Mesodermal cell (in vitro differentiated cells): ENCODE results near the gene PPP2R2D.
"Not testable (repeated sequence)": the region's sequence is repeated elsewhere in the genome, so short reads cannot be mapped to it uniquely, and the experiment has no call there.

Source experiments
- H3K27ac ChIP-seq: 2 replicates; pipeline ENCODE4 v1.7.0; 2013; ENCODE audit warnings: mild to moderate bottlenecking, low read depth, low read length, moderate library complexity; ENCODE audit not compliant: severe bottlenecking
- H3K36me3 ChIP-seq: 2 replicates; pipeline ENCODE4 v1.7.1; 2013; ENCODE audit warnings: mild to moderate bottlenecking, low read length, moderate library complexity; ENCODE audit not compliant: control insufficient read depth, insufficient read depth
- H3K4me1 ChIP-seq: one replicate; pipeline ENCODE4 v1.7.1; 2013; ENCODE audit warnings: mild to moderate bottlenecking, low read length; ENCODE audit not compliant: insufficient read depth, control insufficient read depth, poor library complexity, severe bottlenecking
- H3K4me3 ChIP-seq: 2 replicates; pipeline ENCODE4 v1.7.0; 2013; ENCODE audit warnings: low read length, control low read depth, mild to moderate bottlenecking; ENCODE audit not compliant: insufficient read depth, poor library complexity, severe bottlenecking; ENCODE audit errors: extremely low read depth
- H3K9me3 ChIP-seq: 2 replicates; pipeline ENCODE4 v1.7.1; 2013; ENCODE audit warnings: mild to moderate bottlenecking, low read length, moderate library complexity; ENCODE audit not compliant: control insufficient read depth
- WGBS, 2 experiments: methylation state at CpG; one replicate each; pipeline ENCODE4 v1.1.5; 2013; ENCODE audit warnings: missing lambda C conversion rate in 2 of 2; ENCODE audit not compliant: insufficient coverage in 2 of 2; 5-methylcytosine and 5-hydroxymethylcytosine counted together

The PPP2R2D gene

DNA sequence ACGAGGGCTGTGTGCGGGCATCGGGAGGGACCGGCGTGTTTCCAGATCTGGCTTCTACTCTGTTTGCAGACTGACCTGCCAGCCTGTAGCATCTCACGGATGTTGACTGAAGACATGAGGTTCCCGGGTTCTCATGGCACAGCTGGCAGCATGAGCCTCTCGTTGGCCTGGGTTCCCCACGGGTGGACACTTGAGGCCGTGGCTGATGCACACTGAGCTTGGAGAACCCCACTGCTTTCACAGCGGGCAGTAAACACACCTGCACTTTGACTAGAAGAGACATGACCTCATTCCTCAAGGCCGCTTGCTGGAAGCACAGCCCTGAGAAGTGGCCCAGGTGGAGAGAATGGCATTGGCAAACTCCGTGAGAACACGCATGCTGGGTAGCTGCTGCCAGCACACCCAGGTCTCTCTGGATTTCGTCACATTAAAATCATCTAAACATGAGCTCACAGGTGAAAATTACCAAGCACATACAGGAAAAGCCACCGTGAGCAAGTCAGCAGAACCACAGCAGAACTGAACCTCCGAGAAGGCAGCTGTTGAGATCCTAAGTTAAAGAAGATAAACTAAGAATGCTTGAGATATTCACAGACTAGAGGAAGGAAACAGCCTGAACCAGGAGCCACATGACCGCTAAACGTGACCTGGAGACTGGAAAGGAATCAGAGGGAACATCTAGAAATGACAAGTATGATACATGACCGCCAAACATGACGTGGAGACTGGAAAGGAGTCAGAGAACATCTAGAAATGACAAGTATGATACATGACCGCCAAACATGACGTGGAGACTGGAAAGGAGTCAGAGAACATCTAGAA is 48.4 kb downstream of the PPP2R2D start:
- WGBS, 2 experiments: 97 to 98% methylated on average over 15 of the region's 23 CpGs
- peaks cover 83% of the 10 kb centered on the region for H3K36me3 ChIP-seq
- H3K4me3 ChIP-seq: no peak overlapping the region
- no peaks in the 10 kb centered on the region for H3K9me3 ChIP-seq
- H3K27ac ChIP-seq: no peak overlapping the region
- H3K4me1 ChIP-seq: peaks cover 38% of the 10 kb centered on the region

DNA sequence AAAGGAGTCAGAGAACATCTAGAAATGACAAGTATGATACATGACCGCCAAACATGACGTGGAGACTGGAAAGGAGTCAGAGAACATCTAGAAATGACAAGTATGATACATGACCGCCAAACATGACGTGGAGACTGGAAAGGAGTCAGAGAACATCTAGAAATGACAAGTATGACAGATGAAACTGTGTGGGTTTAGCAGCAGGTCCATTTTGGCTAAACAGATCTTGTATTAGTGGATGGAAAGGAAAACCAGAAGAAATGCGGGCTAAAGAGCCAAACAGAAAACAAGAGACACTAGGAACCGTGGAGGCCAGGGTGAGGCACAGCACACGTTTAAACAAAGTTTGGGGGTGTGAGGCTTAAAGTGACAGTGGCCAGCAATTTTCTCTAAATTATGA is 49.1 kb downstream of the PPP2R2D start:
- H3K36me3 ChIP-seq: peaks cover 83% of the 10 kb centered on the region
- 94 to 96% methylated on average over 3 to 5 of the region's 7 CpGs for WGBS, 2 experiments
- H3K4me1 ChIP-seq: peaks cover 38% of the 10 kb centered on the region
- not testable (repeated sequence) for H3K9me3 ChIP-seq, H3K27ac ChIP-seq, H3K4me3 ChIP-seq

DNA sequence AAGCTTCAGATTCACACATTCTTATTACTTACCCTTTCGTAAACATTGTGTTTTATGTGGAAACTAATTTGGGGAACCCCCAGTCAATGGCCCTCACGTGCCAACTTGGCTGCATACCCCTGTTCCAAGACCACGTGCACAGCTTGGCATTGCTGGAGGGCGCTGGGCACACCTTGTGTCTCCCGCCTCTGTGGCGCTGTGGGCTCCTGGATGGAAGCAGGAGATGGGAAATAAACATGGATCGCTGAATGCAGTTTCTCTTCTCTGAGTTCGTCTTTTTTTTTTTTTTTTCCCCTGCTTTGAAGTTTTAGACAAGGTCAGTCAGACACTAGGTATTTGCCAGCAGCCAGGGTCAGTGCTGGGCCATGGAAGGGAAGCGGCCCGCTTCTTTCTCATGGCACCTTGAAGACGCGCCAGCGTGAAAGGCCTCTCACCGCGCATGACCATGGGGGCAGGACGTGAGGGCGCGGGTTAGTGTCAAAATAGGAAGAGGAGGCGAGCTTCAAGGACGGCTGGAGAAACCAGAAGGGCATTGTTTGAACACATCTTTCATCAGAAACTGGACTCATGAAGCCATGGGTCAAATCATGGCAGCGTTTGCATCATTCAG is 53.7 kb downstream of the PPP2R2D start:
- 93 to 100% methylated on average over 18 to 20 of the region's 21 CpGs for WGBS, 2 experiments
- Histone ChIP-seq H3K27ac (no peak overlapping the region), H3K4me1 (peaks cover 3% of the 10 kb centered on the region), H3K4me3 (no peak overlapping the region), H3K9me3 (no peaks in the 10 kb centered on the region), H3K36me3 (peaks cover 66% of the 10 kb centered on the region)

DNA sequence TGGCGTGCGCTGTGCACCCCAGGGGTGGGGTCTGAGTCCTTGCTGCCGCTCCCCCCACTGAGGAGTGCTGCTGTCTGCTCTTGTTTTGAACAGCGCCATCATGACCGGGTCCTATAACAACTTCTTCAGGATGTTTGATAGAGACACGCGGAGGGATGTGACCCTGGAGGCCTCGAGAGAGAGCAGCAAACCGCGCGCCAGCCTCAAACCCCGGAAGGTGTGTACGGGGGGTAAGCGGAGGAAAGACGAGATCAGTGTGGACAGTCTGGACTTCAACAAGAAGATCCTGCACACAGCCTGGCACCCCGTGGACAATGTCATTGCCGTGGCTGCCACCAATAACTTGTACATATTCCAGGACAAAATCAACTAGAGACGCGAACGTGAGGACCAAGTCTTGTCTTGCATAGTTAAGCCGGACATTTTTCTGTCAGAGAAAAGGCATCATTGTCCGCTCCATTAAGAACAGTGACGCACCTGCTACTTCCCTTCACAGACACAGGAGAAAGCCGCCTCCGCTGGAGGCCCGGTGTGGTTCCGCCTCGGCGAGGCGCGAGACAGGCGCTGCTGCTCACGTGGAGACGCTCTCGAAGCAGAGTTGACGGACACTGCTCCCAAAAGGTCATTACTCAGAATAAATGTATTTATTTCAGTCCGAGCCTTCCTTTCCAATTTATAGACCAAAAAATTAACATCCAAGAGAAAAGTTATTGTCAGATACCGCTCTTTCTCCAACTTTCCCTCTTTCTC is 55.0 kb downstream of the PPP2R2D start:
- WGBS, 2 experiments: 95 to 98% methylated on average over 33 to 35 of the region's 38 CpGs
- no peaks in the 10 kb centered on the region for H3K9me3 ChIP-seq

DNA sequence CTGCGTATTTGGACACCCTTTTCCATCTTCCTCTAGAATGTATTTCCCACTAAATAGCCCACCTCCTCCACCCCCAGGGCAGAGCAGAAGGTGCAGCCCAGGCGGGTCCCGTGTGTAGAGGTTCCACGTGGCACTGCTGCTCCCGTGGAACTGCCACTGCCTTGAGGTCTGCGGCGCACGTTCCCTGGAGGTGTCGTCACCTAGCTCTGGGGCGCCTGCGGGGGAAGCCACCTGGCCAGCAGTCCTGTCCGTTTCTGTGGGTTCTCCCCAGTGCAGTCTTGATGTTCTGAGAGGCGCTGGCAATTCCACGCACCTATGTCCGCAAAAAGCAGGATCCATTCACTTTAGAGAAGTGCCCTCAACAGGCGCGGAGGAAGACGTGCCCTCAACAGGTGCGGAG is 59.0 kb downstream of the PPP2R2D start:
- peaks cover 52% of the 10 kb centered on the region for H3K36me3 ChIP-seq
- whole genome bisulfite sequencing, 2 experiments: 96 to 98% methylated on average over 16 to 18 of the region's 19 CpGs
- no peak overlapping the region for H3K27ac ChIP-seq

More for the DNA sequence above, 55.0 kb downstream of the PPP2R2D start:
- Histone ChIP-seq H3K4me1 (no peaks in the 10 kb centered on the region), H3K27ac (no peak overlapping the region), H3K4me3 (no peak overlapping the region), H3K36me3 (peaks cover 63% of the 10 kb centered on the region)

DNA sequence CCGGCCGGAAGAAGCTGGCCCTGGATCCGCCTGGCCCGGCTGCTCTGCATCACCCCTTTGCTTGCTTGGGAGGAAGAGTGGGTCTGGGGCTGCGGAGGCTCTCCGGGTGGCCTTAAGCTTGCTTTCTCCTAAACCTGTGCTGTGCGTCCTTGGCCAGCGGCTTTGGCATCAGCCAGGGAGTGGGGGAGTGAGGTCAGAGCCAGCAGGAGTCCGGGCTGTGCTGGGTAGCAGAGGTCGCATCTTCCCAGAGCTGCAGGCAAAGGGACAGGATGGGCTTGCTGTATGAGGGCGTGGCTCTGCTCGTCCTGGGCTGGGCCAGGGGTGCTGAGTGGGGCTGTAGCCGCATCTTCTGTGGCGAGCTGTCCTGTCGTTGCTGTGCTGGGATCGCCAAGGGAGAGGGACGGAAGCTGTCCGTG is 59.8 kb downstream of the PPP2R2D start:
- 93 to 96% methylated on average over 17 of the region's 18 CpGs for WGBS, 2 experiments
- H3K36me3 ChIP-seq: peaks cover 44% of the 10 kb centered on the region

More for the DNA sequence above, 59.0 kb downstream of the PPP2R2D start:
- Histone ChIP-seq H3K4me1 (no peaks in the 10 kb centered on the region), H3K4me3 (no peak overlapping the region), H3K9me3 (no peaks in the 10 kb centered on the region)

DNA sequence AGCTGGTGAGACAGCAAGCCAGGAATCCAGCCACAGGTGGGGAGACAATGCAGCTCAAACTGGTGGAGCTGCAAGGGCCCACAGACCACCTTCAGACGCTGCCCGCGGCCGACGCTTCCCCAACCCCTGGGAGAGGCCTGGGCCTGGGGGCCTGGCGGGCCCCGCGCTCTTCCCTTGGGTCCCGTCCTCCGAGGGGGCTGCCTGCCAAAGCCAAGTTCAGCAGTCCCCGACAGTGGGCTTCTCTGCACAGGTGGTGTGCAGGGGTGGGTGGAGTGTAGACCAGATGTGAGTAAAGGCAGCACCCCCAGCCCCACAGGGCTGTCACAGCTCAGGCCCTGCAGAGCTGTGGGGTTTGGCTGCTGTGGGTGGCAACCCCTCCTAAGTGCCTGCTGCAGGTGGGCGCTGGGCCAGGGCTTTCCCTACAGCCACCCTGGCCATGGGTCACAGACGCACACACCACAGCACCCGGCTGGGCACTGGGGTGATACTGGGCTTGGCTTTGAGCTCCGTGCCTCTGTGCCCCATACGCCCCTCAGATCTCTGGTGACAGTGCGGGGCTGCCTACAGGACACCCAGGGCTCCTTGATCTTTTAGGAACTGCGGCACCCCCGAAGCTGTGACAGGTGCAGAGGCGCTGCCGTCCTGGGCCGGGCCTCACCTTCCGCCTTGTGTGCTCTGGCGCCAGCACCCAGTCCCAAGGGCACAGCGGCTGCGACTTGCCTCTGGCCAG is 60.4 kb downstream of the PPP2R2D start:
- WGBS, 2 experiments: 95 to 96% methylated on average over 20 to 24 of the region's 26 CpGs
- no peak overlapping the region for H3K27ac ChIP-seq

More for the DNA sequence above, 59.8 kb downstream of the PPP2R2D start:
- Histone ChIP-seq H3K4me1 (no peaks in the 10 kb centered on the region), H3K4me3 (no peak overlapping the region), H3K27ac (no peak overlapping the region), H3K9me3 (no peaks in the 10 kb centered on the region)

DNA sequence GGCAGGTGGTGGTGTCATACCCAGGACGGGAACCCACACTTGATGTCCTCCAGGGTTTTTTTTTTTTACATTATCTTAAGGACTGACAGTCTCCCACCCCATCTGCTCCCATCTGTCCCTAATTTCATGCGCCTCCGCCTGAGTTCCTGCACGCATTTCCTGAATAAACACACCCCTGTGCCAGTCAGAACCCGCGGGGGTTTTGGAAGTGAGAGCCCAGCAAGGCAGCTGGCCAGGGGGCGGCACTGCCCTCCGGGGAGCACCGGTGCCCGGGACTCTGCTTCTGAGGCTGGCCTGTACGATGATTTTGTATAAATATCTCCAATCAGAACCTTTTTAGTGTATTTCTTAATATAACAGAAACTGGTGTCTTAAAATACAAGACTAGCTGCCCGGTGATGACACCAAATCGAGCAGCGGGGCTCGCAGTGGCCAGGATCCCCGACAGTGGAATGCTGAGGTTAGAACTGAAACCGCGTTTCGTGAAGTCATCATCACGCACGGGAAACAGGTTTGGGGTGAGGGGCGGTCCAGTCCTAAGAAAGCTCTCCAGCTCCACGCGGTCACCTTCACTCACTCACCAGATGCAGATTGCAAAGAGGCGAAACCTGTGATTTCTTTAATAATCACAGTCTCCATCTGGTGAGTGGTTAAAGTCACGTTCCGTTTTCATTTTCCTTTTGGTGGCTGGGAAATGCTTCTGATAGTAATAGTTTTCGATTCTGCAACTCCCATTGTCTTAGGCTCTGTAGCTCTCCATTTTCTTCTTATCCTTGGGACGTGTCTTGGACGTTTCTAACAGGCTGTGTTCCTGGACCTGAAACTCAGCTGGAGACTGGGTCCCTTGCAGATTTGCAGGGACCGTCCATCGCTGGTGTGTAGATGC is 61.2 kb downstream of the PPP2R2D start:
- Histone ChIP-seq H3K4me3 (no peak overlapping the region), H3K4me1 (no peaks in the 10 kb centered on the region), H3K9me3 (no peaks in the 10 kb centered on the region), H3K36me3 (peaks cover 39% of the 10 kb centered on the region), H3K27ac (no peak overlapping the region)
- 94 to 97% methylated on average over 21 to 25 of the region's 32 CpGs for WGBS, 2 experiments

More for the DNA sequence above, 60.4 kb downstream of the PPP2R2D start:
- Histone ChIP-seq H3K9me3 (no peaks in the 10 kb centered on the region), H3K4me3 (no peak overlapping the region), H3K4me1 (no peaks in the 10 kb centered on the region), H3K36me3 (peaks cover 41% of the 10 kb centered on the region)

DNA sequence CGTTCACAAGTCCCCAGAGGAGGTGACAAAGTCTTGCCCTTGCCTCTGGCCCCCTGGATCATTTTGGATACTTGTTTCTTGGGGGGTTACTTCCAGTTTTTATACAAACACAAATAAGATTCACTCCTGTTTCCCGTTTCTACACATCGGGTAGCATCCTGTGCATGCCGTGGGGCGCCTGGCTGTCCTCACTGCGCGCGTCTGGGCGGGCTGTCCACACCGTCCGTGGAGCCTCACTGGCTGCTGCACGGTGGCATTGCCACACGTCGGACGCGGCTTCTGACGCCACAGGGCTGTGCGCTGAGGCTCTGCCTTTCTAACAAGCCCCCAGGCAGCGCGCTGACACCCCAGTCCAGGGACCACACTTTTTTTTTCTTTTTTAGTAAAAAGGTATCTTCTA is 62.5 kb downstream of the PPP2R2D start:
- WGBS, 2 experiments: 96 to 99% methylated on average over 14 to 15 of the region's 20 CpGs
- Histone ChIP-seq H3K9me3 (no peaks in the 10 kb centered on the region), H3K4me1 (no peaks in the 10 kb centered on the region), H3K4me3 (no peak overlapping the region), H3K36me3 (peaks cover 39% of the 10 kb centered on the region), H3K27ac (no peak overlapping the region)
